ENCODE data around the gene CFAP70.
"Not testable (repeated sequence)": the region's sequence is repeated elsewhere in the genome, so short reads cannot be mapped to it uniquely, and the experiment has no call there.

Gene CFAP70

GRCh38 chr10:73339436-73339835, 19.2 kb downstream of the CFAP70 start:
- no peak for DNase-seq (ENCODE audit: low read depth)

GRCh38 chr10:73338801-73339368, 19.8 kb downstream of the CFAP70 start:
- no peak for DNase-seq (ENCODE audit: low read depth)

- DNase-seq (ENCODE audit: low read depth), result no peak
Observed at GRCh38 chr10:73333202-73333601, 25.5 kb downstream of the CFAP70 start.

GRCh38 chr10:73332379-73332778, 26.3 kb downstream of the CFAP70 start:
- no peak for DNase-seq (ENCODE audit: low read depth)

- DNase-seq (ENCODE audit: low read depth), result not testable (repeated sequence)
Observed at GRCh38 chr10:73328523-73328922, 30.1 kb downstream of the CFAP70 start.

GRCh38 chr10:73325290-73325689, 33.4 kb downstream of the CFAP70 start:
- DNase-seq (ENCODE audit: low read depth), result not testable (repeated sequence)

GRCh38 chr10:73323582-73323981, 35.1 kb downstream of the CFAP70 start:
- DNase-seq (ENCODE audit: low read depth), result not testable (repeated sequence)

GRCh38 chr10:73310475-73310874, 48.2 kb downstream of the CFAP70 start:
- DNase-seq (ENCODE audit: low read depth), result no peak

GRCh38 chr10:73307203-73307800, 51.4 kb downstream of the CFAP70 start:
- DNase-seq (ENCODE audit: low read depth), result no peak

- no peak for DNase-seq (ENCODE audit: low read depth)
Observed at GRCh38 chr10:73306171-73306708, 52.4 kb downstream of the CFAP70 start.

- DNase-seq (ENCODE audit: low read depth), result no peak
Observed at GRCh38 chr10:73296946-73297345, 61.7 kb downstream of the CFAP70 start.

- DNase-seq (ENCODE audit: low read depth), result no peak
Observed at GRCh38 chr10:73293461-73293860, 65.2 kb downstream of the CFAP70 start.

- DNase-seq (ENCODE audit: low read depth), result no peak
Observed at GRCh38 chr10:73289958-73290357, 68.7 kb downstream of the CFAP70 start.

GRCh38 chr10:73287441-73287840, 71.2 kb downstream of the CFAP70 start:
- no peak for DNase-seq (ENCODE audit: low read depth)

- DNase-seq (ENCODE audit: low read depth), result no peak
Observed at GRCh38 chr10:73281097-73281496, 77.6 kb downstream of the CFAP70 start.

- no peak for DNase-seq (ENCODE audit: low read depth)
Observed at GRCh38 chr10:73264423-73264822, 94.2 kb downstream of the CFAP70 start.

- no peak for DNase-seq (ENCODE audit: low read depth)
Observed at GRCh38 chr10:73263693-73264347, 94.8 kb downstream of the CFAP70 start.

- DNase-seq (ENCODE audit: low read depth), result no peak
Observed at GRCh38 chr10:73262880-73263555, 95.6 kb downstream of the CFAP70 start.

- no peak for DNase-seq (ENCODE audit: low read depth)
Observed at GRCh38 chr10:73262105-73262730, 96.4 kb downstream of the CFAP70 start.

GRCh38 chr10:73261362-73261995, 97.2 kb downstream of the CFAP70 start:
- DNase-seq (ENCODE audit: low read depth), result no peak

- not testable (repeated sequence) for DNase-seq (ENCODE audit: low read depth)
Observed at GRCh38 chr10:73258612-73259011, 100.1 kb downstream of the CFAP70 start.

- no peak for DNase-seq (ENCODE audit: low read depth)
Observed at GRCh38 chr10:73253225-73253555, 105.5 kb downstream of the CFAP70 start.
